ENCODE data around the gene HIP1R. TPM values are rescaled to one million over a fixed set of nuclear protein-coding genes. Genes with fewer than 3 reads are reported as not detected.
"Not testable (repeated sequence)": the region's sequence is repeated elsewhere in the genome, so short reads cannot be mapped to it uniquely, and the experiment has no call there.

The HIP1R gene
- total RNA-seq, 1 donor from 2014 or later = 86.5 TPM

GRCh38 chr12:122793685-122794106 is 41.6 kb upstream of the HIP1R start:
- H3K4me3 ChIP-seq (ENCODE audit: low read depth, low read length) = no peak overlapping the region
- H3K36me3 ChIP-seq (ENCODE audit: control insufficient read depth, insufficient read depth, low read length) = no peaks in the 10 kb centered on the region
- no peaks in the 10 kb centered on the region for H3K27me3 ChIP-seq (ENCODE audit: control insufficient read depth, insufficient read depth, low read length)
- TF ChIP-seq, protein P1, sequence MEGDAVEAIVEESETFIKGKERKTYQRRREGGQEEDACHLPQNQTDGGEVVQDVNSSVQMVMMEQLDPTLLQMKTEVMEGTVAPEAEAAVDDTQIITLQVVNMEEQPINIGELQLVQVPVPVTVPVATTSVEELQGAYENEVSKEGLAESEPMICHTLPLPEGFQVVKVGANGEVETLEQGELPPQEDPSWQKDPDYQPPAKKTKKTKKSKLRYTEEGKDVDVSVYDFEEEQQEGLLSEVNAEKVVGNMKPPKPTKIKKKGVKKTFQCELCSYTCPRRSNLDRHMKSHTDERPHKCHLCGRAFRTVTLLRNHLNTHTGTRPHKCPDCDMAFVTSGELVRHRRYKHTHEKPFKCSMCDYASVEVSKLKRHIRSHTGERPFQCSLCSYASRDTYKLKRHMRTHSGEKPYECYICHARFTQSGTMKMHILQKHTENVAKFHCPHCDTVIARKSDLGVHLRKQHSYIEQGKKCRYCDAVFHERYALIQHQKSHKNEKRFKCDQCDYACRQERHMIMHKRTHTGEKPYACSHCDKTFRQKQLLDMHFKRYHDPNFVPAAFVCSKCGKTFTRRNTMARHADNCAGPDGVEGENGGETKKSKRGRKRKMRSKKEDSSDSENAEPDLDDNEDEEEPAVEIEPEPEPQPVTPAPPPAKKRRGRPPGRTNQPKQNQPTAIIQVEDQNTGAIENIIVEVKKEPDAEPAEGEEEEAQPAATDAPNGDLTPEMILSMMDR (IDR thresholded peaks at IDR 0.05; ENCODE audit: insufficient read depth, low read length, poor library complexity, severe bottlenecking) = peak; percentile 60
- DNase-seq (ENCODE audit: low read depth) = no peak

DNA sequence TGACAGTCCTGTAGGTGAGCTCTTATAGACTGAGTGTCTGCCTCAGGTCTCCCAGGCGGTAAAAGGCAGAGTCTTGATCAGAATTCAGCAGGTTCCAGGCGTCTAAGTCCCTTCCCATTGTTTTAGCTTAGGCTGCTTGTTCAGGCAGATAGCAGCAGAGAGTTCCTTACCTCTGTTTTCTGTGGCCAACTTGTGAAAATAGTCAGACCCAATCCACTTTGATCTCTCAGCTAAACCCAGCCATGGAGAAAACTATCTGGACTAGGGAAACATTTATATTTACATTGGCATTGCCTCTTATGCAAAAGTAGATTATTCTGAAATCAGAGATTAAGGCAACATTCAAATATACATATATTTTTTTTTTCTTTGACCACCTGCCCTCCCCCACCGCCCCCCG is 39.5 kb upstream of the HIP1R start:
- no peaks in the 10 kb centered on the region for H3K27me3 ChIP-seq (ENCODE audit: control insufficient read depth, insufficient read depth, low read length)
- TF ChIP-seq, protein P1 (IDR thresholded peaks at IDR 0.05; ENCODE audit: insufficient read depth, low read length, poor library complexity, severe bottlenecking) = no peak
- no peak overlapping the region for H3K4me3 ChIP-seq (ENCODE audit: low read depth, low read length)
- no peak for DNase-seq (ENCODE audit: low read depth)
- no peaks in the 10 kb centered on the region for H3K36me3 ChIP-seq (ENCODE audit: control insufficient read depth, insufficient read depth, low read length)

- H3K4me3 ChIP-seq (ENCODE audit: low read depth, low read length) = no peak overlapping the region
- TF ChIP-seq, protein P1 (IDR thresholded peaks at IDR 0.05; ENCODE audit: insufficient read depth, low read length, poor library complexity, severe bottlenecking) = no peak
- H3K36me3 ChIP-seq (ENCODE audit: control insufficient read depth, insufficient read depth, low read length) = no peaks in the 10 kb centered on the region
- no peak for DNase-seq (ENCODE audit: low read depth)
- no peaks in the 10 kb centered on the region for H3K27me3 ChIP-seq (ENCODE audit: control insufficient read depth, insufficient read depth, low read length)
Observed at GRCh38 chr12:122799641-122800243, 35.5 kb upstream of the HIP1R start.

DNA sequence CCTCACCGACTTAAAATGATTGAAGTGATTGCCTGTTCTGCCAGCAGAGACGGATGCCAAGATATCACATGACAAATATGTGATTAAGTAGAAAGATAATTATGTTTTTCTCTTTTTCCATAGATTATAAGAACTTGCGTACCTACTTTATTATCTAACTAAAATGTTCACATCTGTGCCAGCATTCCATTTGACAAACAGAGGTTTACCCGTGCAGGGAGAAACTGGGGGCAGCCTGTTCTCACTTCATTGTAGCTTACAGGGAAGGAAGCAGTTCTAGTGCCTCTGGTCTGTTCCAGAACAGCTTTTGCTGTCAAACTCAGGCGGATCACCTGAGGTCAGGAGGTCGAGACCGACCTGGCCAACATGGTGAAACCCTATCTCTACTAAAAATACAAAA is 31.3 kb upstream of the HIP1R start:
- no peak overlapping the region for H3K4me3 ChIP-seq (ENCODE audit: low read depth, low read length)
- H3K36me3 ChIP-seq (ENCODE audit: control insufficient read depth, insufficient read depth, low read length) = no peaks in the 10 kb centered on the region
- TF ChIP-seq, protein P1 (IDR thresholded peaks at IDR 0.05; ENCODE audit: insufficient read depth, low read length, poor library complexity, severe bottlenecking) = no peak
- H3K27me3 ChIP-seq (ENCODE audit: control insufficient read depth, insufficient read depth, low read length) = no peaks in the 10 kb centered on the region
- no peak for DNase-seq (ENCODE audit: low read depth)

GRCh38 chr12:122804957-122805356 is 30.3 kb upstream of the HIP1R start:
- not testable (repeated sequence) for DNase-seq (ENCODE audit: low read depth); H3K36me3 ChIP-seq (ENCODE audit: control insufficient read depth, insufficient read depth, low read length); H3K27me3 ChIP-seq (ENCODE audit: control insufficient read depth, insufficient read depth, low read length); H3K4me3 ChIP-seq (ENCODE audit: low read depth, low read length)

DNA sequence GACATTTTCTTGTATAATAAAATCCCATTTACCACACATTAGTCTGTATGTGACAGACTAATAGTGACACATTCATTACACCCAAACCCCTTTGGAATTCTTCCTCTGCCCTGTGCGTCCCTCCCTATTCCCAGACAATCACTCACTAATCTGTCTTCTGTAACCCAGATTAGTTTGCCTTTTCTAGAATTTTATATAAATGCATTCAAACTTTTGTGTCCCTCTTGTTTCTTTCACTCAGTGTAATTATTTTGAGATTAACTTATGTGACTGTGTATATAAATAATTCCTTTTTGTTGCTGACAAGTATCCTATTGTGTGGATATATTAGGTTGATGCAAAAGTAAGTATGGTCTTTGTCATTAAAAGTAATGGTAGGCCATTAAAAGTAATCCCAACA is 27.6 kb upstream of the HIP1R start:
- no peaks in the 10 kb centered on the region for H3K27me3 ChIP-seq (ENCODE audit: control insufficient read depth, insufficient read depth, low read length)
- no peak for DNase-seq (ENCODE audit: low read depth)
- no peak overlapping the region for H3K4me3 ChIP-seq (ENCODE audit: low read depth, low read length)
- H3K36me3 ChIP-seq (ENCODE audit: control insufficient read depth, insufficient read depth, low read length) = no peaks in the 10 kb centered on the region
- TF ChIP-seq, protein P1 (IDR thresholded peaks at IDR 0.05; ENCODE audit: insufficient read depth, low read length, poor library complexity, severe bottlenecking) = no peak
